T47D (cell line): ENCODE data around the gene CACNG7.
"Not testable (repeated sequence)": the region's sequence is repeated elsewhere in the genome, so short reads cannot be mapped to it uniquely, and the experiment has no call there.

Source experiments
- DNase-seq, 2 experiments: peaks; one replicate each; pipeline versions ENCODE4 v3.0.0 to v3.0.0-alpha.2; 2011 to 2012; ENCODE audit warnings: low read depth in 1 of 2, low spot score in 1 of 2
- JUND ChIP-seq: IDR thresholded peaks from 2 replicates; pipeline ENCODE4 v1.6.1; 2012; ENCODE audit warnings: low read depth
- in situ Hi-C: cut with HindIII; loops from 2 replicates; pipeline ENCODE4 v1.10.0; 2016; ENCODE audit warnings: low sequenced_read_pairs, low pct_unique_long_range_greater_than_20kb

The CACNG7 gene, protein sequence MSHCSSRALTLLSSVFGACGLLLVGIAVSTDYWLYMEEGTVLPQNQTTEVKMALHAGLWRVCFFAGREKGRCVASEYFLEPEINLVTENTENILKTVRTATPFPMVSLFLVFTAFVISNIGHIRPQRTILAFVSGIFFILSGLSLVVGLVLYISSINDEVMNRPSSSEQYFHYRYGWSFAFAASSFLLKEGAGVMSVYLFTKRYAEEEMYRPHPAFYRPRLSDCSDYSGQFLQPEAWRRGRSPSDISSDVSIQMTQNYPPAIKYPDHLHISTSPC

DNA sequence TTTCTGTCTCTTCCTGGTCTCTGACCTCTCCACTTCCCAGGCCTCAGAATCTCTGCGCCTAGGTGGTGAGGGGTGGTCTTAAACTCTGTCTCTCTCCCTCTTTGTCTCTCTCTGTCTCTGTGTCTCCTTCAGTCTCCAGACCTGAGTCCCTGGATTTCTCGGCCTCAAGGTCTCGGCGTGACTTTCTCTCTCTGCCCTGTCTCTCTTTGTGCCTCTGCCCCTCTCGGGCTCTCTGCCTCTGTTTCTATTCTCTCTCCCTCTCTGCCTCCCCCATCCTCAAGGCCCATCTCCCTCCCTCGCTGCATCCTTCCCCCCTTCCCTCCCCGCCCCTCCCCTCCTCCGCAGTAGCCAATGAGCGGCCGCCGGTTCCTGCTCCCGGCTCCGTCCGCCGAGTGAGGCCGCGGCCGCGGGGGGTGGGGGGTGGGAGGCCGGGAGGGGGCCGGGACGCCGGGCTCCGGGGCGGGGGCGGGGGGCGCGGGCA is at the start of gene CACNG7:
CACNG7 (plus strand) TSS at position 344 of the 481 bp plus-strand sequence. CDS start 3,554 bp downstream, outside the sequence.
- TF ChIP-seq JUND: no peak
- in situ Hi-C loops: no loop called here
- DNase-seq: no peak

DNA sequence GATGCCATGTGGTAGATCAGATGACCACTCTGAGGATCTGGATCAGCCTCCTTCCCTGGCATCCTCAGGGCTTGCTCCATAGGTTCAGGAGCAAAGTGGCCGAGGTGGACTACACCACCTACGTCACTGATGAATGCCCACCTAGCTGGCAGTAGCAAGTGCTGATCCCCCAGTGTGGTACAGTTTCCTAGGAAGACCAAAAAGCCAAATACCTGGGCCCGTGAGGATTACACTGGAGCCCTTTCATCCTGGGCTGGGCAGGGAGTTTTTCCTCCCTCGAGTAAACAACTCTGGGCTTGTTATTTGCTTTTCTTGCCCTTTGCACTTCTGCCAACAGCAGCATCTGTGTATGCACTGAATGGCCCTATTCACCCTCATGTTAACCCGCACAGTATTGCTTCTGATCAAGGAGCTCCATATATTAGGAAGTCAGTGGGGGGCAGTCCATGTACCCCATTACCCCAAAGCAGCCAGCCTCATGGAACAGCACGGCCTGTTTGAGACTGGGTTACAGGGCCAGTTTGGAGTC is 44.7 kb upstream of the CACNG7 start:
- in situ Hi-C loops: no loop called here
- no peak for TF ChIP-seq JUND
- peak in 1 of 2 experiments; percentile 41 for DNase-seq

DNA sequence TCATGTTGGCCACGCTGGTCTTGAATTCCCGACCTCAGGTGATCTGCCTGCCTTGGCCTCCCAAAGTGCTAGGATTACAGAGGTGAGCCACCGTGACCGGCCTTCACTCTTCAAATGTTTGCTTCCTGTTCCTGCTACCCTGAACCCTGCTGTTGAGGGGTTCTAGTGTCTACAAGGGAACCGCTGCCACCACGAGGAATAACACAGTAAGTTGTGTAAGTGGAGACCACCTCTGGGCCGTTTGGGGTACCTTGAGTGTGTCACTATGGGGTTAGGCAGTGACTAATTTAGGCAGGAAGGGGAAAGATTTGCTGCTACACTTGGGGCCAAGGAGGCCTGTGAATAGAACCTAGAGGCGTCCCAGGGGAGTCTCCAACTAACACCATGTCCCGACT is 43.6 kb upstream of the CACNG7 start:
- no peak for DNase-seq
- no peak for TF ChIP-seq JUND
- in situ Hi-C loops: no loop called here

DNA sequence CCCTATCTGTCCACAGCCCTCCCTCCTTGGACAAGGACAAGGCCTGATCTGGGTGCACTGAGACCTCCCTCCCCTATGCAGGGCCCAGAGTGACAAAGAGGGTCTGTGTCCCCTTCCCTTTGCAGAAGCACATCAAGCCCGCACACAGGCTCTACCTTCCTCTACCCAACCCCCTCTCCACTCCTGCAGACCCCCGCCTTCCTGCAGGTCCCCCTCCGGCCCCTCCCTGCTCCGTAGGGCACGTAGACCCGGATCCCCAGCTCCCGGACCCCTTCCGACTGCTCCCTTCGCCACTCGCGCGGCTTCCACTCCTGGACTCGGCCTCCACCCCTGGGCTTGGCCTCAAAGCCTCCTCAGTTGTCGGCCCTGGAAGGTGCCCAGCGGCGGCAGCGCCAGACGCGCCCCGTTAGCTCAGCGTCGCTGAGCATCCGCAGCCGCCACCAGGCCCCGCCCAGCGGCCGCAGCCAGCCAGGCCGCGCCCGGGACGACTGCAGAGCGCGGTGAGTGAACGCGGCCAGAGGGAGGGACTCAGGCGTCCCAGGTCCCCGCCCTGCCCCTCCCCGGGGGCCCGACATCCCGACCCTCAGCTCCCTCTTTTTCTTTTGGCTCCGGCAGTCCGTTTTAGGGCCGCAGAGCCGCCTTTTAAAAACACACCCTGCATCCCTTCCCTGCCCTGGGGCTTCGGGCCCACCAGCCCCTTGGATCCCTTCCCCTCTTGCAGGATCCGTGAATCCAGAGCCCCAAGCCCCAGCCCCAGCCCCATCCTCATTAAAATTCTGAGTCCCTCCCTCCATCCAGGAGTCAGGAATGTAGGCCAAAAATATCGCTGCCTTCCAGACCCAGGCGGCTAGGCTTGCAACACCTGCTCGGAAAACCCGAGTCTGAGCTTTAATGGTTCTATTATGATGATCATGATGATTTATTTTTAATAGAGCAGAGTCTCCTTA is 42.9 kb upstream of the CACNG7 start:
- in situ Hi-C loops: no loop called here
- no peak for TF ChIP-seq JUND
- DNase-seq: peak; percentile 55 to 57

DNA sequence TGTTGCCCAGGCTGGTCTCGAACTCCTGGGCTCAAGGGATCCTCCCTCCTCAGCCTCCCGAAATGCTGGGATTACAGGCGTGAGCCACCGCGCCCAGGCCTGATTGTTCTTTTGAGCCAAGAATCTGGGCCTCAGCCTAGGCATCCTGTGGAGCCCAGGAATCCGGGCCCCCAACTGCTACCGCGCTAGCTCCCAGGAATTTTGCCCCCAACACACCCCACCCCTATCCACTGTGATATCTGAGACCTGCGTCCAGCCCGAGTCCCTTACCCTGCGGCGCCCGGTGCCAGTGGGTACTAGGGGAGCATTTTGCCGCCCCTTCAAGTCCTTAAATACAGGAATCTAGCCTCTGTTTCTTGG is 42.2 kb upstream of the CACNG7 start:
- TF ChIP-seq JUND: no peak
- DNase-seq: no peak
- in situ Hi-C loops: no loop called here

DNA sequence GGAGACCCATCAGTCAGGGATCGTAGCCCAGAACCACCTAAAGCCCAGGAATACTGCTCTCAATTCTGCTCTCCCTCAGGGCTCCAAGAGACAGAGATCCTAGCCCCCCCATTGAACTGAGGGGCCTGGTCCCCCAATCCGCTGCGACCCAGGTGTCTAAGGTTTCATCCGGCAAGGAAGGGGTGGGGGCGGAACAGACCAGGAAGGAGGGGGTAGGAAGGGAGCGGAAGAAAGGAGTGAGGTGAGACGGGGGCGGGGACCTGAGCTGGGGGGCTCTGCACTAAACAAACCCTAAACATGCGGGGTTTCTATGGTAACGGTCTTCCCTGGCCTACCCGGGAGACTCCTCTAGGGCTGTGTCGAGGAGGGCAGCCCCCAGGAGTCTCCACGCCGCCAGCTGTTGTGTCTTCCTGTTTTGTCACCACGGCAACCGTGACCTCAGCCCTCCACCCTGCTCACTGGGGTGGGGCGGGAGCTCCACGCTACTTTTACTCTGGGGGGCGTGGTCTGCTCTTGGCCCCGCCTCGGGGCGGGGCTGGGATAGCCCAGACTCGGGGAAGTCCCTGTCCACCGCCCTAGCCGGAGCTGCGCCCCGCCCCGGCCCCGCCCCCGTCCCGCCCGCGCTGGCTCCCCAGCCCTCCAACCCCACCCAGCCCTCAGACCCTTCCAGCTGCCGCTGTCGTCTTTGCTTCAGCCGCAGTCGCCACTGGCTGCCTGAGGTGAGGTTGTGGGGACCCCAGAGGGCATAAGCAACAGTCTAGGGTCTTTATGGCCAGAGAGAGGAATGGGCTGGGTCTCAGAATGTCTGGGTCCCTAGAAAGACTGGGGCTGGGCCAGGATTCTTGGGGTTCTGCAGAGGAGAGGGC is 41.6 kb upstream of the CACNG7 start, which contains the start of gene MYADM:
MYADM (plus strand) TSS at position 659 of the 866 bp plus-strand sequence. CDS start 5,647 bp downstream, outside the sequence.
- DNase-seq: peak; percentile 90 to 96
- TF ChIP-seq JUND: no peak
- in situ Hi-C loops: no loop called here

DNA sequence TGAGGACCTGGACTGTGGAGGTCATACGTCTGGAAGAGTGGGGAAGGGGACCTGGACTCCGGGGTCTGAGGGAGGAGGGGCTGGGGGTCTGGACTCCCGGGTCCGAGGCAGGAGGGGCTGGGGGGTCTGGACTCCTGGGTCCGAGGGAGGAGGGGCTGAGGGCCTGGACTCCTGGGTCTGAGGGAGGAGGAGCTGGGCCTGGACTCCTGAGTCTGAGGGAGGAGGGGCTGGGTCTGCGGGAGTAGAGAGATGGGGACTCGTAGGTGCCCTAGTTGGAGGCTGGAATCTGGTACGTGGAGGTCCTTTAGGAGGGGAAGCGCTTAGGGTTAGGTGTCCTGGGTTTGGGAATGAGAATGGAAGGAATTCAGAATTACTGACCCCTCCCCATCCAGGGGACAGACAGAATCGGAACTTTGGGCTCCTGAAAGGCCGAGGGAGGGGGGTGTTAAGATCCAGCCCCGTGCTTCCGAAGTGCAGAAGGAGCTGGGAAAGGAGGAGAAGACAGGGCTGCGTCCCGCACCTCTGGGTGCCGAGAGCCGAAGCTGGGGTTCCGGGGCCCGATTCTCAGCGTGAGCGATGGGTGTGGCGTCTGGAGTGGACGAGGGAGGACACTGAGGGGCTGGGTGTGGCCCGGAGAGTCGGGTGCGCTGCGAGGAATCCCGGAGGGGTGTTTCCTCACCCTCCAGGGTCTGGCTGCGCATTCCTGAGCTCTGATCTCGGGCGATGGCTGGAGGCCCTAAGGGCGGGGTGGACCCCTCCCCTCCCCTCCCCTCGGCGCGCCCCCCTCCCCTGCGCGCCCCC is 40.8 kb upstream of the CACNG7 start:
- in situ Hi-C loops: no loop called here
- DNase-seq: peak; percentile 34 to 64
- no peak for TF ChIP-seq JUND

DNA sequence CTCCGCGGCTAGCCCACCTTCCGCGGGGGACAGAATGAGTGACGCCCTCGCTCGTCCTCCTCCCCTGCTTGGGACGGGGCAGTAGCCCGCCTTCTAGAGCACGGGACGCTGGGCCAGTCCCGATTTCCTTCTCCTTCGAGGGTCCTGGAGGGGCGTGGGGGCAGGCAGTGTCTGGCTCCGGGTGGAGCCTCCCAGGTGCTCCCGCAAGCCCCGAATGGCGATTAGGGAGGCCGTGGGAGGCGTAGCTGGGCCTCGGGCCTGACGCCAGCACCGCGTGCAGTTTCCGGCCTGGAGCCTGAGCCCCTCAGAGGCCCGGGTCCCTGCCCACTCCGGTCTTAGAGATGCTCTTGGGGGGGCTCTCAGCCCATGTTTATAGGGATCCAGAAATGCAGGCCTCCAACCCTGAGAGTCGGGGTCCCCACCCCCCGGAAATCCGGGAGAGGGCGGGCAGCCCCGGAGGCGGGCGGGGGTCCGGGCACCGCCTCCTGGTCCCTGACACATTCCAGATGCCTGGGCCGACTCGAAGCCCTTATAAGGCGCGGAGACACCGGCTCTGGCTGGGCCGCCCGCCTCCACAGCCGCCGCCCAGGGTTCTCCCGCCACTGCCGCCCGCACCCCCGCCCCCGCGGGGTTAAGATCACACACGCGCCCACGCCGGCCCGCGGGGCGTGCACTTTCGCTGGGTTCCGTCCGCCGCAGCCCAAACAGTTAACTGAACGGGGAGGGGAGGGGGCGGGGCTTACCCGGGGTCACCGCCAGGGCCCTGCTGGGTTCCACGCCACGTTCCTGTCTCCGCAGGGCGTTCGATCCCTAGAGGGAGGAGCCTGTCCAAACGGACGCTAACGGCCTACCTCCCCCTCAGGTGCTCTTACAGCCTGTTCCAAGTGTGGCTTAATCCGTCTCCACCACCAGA is 39.9 kb upstream of the CACNG7 start:
- in situ Hi-C loops: no loop called here
- no peak for TF ChIP-seq JUND
- DNase-seq: peak; percentile 92 to 97

DNA sequence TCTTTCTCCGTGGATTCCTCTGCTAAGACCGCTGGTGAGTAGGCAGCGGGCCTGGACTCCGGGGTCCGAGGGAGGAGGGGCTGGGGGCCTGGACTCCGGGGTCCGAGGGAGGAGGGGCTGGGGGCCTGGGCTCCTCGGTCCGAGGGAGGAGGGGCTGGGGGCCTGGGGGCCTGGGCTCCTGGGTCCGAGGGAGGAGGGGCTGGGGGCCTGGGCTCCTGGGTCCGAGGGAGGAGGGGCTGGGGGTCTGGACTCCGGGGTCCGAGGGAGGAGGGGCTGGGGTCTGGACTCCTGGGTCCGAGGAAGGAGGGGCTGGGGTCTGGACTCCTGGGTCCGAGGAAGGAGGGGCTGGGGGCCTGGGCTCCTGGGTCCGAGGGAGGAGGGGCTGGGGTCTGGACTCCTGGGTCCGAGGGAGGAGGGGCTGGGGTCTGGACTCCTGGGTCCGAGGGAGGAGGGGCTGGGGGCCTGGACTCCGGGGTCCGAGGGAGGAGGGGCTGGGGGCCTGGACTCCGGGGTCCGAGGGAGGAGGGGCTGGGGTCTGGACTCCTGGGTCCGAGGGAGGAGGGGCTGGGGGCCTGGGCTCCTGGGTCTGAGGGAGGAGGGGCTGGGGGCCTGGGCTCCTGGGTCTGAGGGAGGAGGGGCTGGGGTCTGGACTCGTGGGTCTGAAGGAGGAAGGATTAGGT is 39.1 kb upstream of the CACNG7 start:
- DNase-seq, in situ Hi-C loops: not testable (repeated sequence)

DNA sequence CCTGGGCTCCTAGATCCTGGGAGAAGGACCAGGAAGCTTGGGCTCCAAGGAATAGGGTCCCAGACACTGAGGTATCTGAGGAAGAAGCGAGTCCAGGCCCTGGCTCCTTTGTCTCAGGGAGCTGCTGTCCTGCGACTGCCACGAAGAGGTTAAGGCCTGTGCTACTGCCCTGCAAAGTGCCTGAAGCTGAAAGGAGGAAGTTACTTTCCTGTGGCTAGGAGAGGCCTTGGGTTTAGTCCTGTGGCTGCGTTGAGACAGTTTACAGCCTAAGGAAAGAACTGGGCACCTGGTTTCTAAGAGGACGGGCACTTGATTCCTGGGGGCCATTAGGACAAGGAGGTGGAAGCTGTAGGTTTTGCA is 38.6 kb upstream of the CACNG7 start:
- TF ChIP-seq JUND: no peak
- peak; percentile 54 to 65 for DNase-seq
- in situ Hi-C loops: no loop called here
